SK-N-MC (cell line): ENCODE data around the gene BSCL2.
A peak's percentile ranks its signal among the peaks of the same experiment; 100 is the strongest.

ENCODE experiments used
- DNase-seq: peaks from one replicate; pipeline ENCODE4 v3.0.0-alpha.2; 2011; ENCODE audit warnings: low read depth, low spot score
- H3K27ac ChIP-seq: fragments of 200-600 bp; sonication (generic); 2 replicates; pipeline ENCODE4 v1.5.1; 2016; ENCODE audit warnings: mixed run types
- H3K36me3 ChIP-seq: fragments of 200-600 bp; sonication (generic); 2 replicates; pipeline ENCODE4 v1.6.1; 2017; ENCODE audit warnings: antibody characterized with exemption, low read length, mixed read lengths; ENCODE audit not compliant: insufficient read depth
- H3K4me3 ChIP-seq: fragments of 200-600 bp; sonication (generic); 2 replicates; pipeline ENCODE4 v1.5.1; 2016
- H3K9ac ChIP-seq: fragments of 200-600 bp; sonication (generic); 2 replicates; pipeline ENCODE4 v1.8.0; 2017; ENCODE audit warnings: mixed run types, mixed read lengths; ENCODE audit not compliant: insufficient read length
- H3K9me3 ChIP-seq: fragments of 200-600 bp; sonication (generic); 2 replicates; pipeline ENCODE4 v1.6.1; 2017; ENCODE audit warnings: low read depth, mild to moderate bottlenecking, antibody characterized with exemption, low read length, moderate library complexity, mixed read lengths
- EZH2 ChIP-seq: fragments of 200-600 bp; sonication (generic); IDR thresholded peaks from one replicate; pipeline ENCODE4 v1.6.1; 2017; ENCODE audit warnings: antibody characterized with exemption
- FOXP2 ChIP-seq: optimal IDR thresholded peaks from 2 replicates; pipeline ENCODE3; 2011; ENCODE audit warnings: mild to moderate bottlenecking, moderate library complexity; ENCODE audit not compliant: insufficient read depth; ENCODE audit errors: extremely low read length, control extremely low read depth
- POLR2AphosphoS5 ChIP-seq: IDR thresholded peaks from 2 replicates; pipeline ENCODE4 v1.6.1; 2012; ENCODE audit warnings: mild to moderate bottlenecking, low read depth, low read length, borderline replicate concordance

The BSCL2 gene

GRCh38 chr11:62647609-62648005 is 59.6 kb downstream of the BSCL2 start:
- Histone ChIP-seq H3K27ac (no peak overlapping the region), H3K4me3 (no peak overlapping the region), H3K36me3 (peaks cover 32% of the 10 kb centered on the region), H3K9ac (no peak overlapping the region), H3K9me3 (no peaks in the 10 kb centered on the region)
- no peak for TF ChIP-seq POLR2AphosphoS5
- TF ChIP-seq FOXP2 = no peak
- no peak for TF ChIP-seq EZH2
- no peak for DNase-seq

DNA sequence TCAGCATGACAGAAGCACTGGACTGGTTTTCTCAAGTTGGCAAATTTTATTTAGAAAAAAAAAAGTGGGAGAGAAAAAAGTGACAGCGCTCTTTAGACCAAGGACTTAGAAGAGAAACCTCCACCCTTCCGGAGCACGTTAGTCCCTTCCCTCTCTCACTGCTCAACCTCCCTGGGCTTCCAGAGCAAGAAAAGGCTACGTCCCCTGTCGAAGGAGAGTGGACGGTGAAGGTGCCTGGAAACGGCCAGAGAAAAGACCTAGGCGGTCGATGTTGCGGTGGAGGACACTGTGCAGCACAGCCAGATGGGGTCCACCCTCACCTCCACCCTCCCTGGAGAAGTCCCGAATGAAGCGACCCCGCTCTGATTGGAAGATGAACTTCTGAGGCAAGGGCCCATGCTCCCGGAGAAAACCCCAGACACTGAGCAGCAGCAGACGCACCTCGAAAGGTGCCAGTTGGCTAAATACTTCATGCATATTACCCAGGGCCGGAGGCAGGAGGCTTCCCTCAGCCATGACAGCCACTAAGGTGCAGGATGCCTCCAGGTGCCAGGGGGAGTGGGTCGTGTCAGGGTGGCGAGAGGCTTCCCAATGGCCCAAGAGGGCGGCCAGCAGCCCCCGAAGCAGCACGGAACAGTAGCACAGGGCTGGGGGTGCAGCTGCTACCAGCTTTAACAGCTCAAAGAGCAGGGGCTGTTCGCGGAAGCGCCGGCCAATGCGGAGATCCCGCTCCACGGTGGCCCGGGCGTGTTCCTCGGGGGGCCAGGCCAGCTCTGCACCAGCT is 60.2 kb downstream of the BSCL2 start:
- Histone ChIP-seq H3K27ac (no peak overlapping the region), H3K36me3 (peaks cover 34% of the 10 kb centered on the region), H3K9me3 (no peaks in the 10 kb centered on the region), H3K9ac (no peak overlapping the region), H3K4me3 (peak overlapping the region; percentile 41)
- no peak for DNase-seq
- TF ChIP-seq EZH2 (no peak), POLR2AphosphoS5 (no peak), FOXP2 (no peak)

- peaks cover 34% of the 10 kb centered on the region for H3K36me3 ChIP-seq
- peak; percentile 78 for DNase-seq
- TF ChIP-seq FOXP2 (no peak), POLR2AphosphoS5 (peak; percentile 95), EZH2 (no peak)
- H3K4me3 ChIP-seq = peak within 1 kb of the TSS; percentile 98
- peak within 1 kb of the TSS; percentile 80 for H3K27ac ChIP-seq
- H3K9ac ChIP-seq = peak within 1 kb of the TSS; percentile 96
- no peaks in the 10 kb centered on the region for H3K9me3 ChIP-seq
Observed at GRCh38 chr11:62645946-62646824, 61.0 kb downstream of the BSCL2 start, which contains the start of gene GANAB. GANAB (minus strand) TSS chr11:62646613; CDS start chr11:62646599, 14 bp downstream.

DNA sequence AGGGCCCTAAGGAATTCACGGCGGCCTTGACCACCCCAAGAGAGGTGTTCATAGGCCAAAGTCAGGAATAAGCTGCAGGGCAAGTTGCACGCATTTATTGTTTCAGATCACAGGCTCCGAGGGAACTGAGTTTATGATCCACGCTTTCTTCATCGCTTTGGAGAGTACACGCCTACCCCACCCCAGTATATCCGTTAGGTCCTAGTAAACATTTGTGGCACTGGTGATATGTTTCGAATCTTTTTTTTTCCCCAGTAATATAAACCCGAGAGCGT is 61.6 kb downstream of the BSCL2 start:
- Histone ChIP-seq H3K9ac (peak overlapping the region; percentile 96), H3K36me3 (peaks cover 34% of the 10 kb centered on the region), H3K4me3 (peak overlapping the region; percentile 98), H3K27ac (peak overlapping the region; percentile 80), H3K9me3 (no peaks in the 10 kb centered on the region)
- DNase-seq = no peak
- TF ChIP-seq FOXP2 (no peak), POLR2AphosphoS5 (no peak), EZH2 (no peak)

DNA sequence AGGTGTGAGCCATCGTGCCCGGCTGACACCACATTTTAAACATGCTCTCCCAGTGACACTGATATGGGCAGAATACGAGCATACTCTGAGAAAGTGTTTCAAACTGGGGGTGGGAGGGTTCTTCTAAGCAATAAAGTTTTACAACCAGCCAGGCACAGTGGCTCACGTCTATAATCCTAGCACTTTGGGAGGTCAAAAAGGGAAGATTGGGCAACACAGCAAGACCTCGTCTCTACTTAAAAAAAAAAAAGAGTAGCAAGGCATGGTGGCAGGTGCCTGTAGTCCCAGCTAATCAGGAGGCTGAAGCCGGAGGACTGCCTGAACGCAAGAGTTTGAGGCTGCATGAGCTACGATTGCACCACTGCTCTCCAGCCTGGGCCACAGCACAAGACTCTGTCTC is 63.0 kb downstream of the BSCL2 start:
- TF ChIP-seq EZH2 (no peak), FOXP2 (no peak), POLR2AphosphoS5 (no peak)

More for the DNA sequence above, 63.0 kb downstream of the BSCL2 start:
- H3K9me3 ChIP-seq = no peaks in the 10 kb centered on the region
- H3K36me3 ChIP-seq = peaks cover 34% of the 10 kb centered on the region
- no peak for DNase-seq
- H3K27ac ChIP-seq = no peak overlapping the region
- H3K4me3 ChIP-seq = no peak overlapping the region
- no peak overlapping the region for H3K9ac ChIP-seq
